LHCN-M2 (cell line): Measurements from ENCODE around the gene ANKRD20A1. TPM values are rescaled to one million over a fixed set of nuclear protein-coding genes. Genes with fewer than 3 reads are reported as not detected.
"Not testable (repeated sequence)": the region's sequence is repeated elsewhere in the genome, so short reads cannot be mapped to it uniquely, and the experiment has no call there.

Experiments
- DNase-seq: peaks from one replicate; pipeline ENCODE4 v3.0.0-alpha.2; 2012; ENCODE audit warnings: low read depth
- polyA plus RNA-seq: library from polyadenylated mRNA; unstranded; fragments of >200 nt; gene quantifications from one replicate; pipeline ENCODE4 v1.2.1, GENCODE V29; 2012; ENCODE audit warnings: missing spikeins
- total RNA-seq: library from RNA; depleted of rRNA; stranded (reverse); fragments of >200 nt; gene quantifications from 2 replicates; pipeline ENCODE4 v1.2.3, GENCODE V29; 2014; rRNA removed

The ANKRD20A1 gene
- not detected in 2 replicates for total RNA-seq
- polyA plus RNA-seq: not detected

GRCh38 chr9:67858871-67859270, at the start of gene ANKRD20A1:
Gene ANKRD20A1, plus strand, starts transcription at chr9:67858931. Its CDS starts 496 bp downstream, at chr9:67859427.
- not testable (repeated sequence) for DNase-seq

GRCh38 chr9:67832088-67832487, 26.6 kb upstream of the ANKRD20A1 start:
- DNase-seq: not testable (repeated sequence)
